GM12872 (cell line): Measurements from ENCODE around the gene AFAP1L1.

Experiments
- CTCF ChIP-seq: IDR thresholded peaks from 3 replicates; pipeline ENCODE4 v1.5.1; 2011; ENCODE audit warnings: low read depth, mild to moderate bottlenecking, low read length, moderate library complexity; ENCODE audit not compliant: insufficient read depth

AFAP1L1 gene

GRCh38 chr5:149288436-149288835 is 16.8 kb downstream of the AFAP1L1 start:
- TF ChIP-seq CTCF: no peak

GRCh38 chr5:149289301-149289700 is 17.6 kb downstream of the AFAP1L1 start:
- TF ChIP-seq CTCF: no peak

GRCh38 chr5:149294872-149295829 is 23.5 kb downstream of the AFAP1L1 start:
- TF ChIP-seq CTCF: no peak

GRCh38 chr5:149297340-149298025 is 25.8 kb downstream of the AFAP1L1 start:
- TF ChIP-seq CTCF: no peak

- no peak for TF ChIP-seq CTCF
Observed at GRCh38 chr5:149298163-149298562, 26.5 kb downstream of the AFAP1L1 start.

GRCh38 chr5:149298842-149299404 is 27.3 kb downstream of the AFAP1L1 start:
- TF ChIP-seq CTCF: no peak

GRCh38 chr5:149299451-149300054 is 27.9 kb downstream of the AFAP1L1 start:
- TF ChIP-seq CTCF: no peak
